ACC112 (cell line): ENCODE data around the gene THAP7.

ENCODE experiments used
- H2AFZ ChIP-seq: fragments of 200-600 bp; sonication (generic); one replicate; pipeline ENCODE4 v1.6.0; 2017; ENCODE audit warnings: antibody characterized with exemption, low read length; ENCODE audit not compliant: unreplicated experiment
- H3K27ac ChIP-seq: fragments of 200-600 bp; sonication (generic); 2 replicates; pipeline ENCODE4 v1.5.1; 2014; ENCODE audit warnings: low read depth, mild to moderate bottlenecking, antibody characterized with exemption, low read length, moderate library complexity
- H3K27me3 ChIP-seq: fragments of 200-600 bp; sonication (generic); 2 replicates; pipeline ENCODE4 v1.6.1; 2014; ENCODE audit warnings: mild to moderate bottlenecking, antibody characterized with exemption, low read length, moderate library complexity, mixed read lengths; ENCODE audit not compliant: insufficient read depth
- H3K36me3 ChIP-seq: fragments of 200-600 bp; sonication (generic); 2 replicates; pipeline ENCODE4 v1.6.1; 2016; ENCODE audit warnings: mild to moderate bottlenecking, antibody characterized with exemption, low read length, moderate library complexity, mixed read lengths; ENCODE audit not compliant: insufficient read depth
- H3K4me1 ChIP-seq: fragments of 200-600 bp; sonication (generic); one replicate; pipeline ENCODE4 v1.6.1; 2016; ENCODE audit warnings: low read length, mixed read lengths; ENCODE audit not compliant: insufficient read depth, unreplicated experiment, control insufficient read depth
- H3K4me3 ChIP-seq: fragments of 200-600 bp; sonication (generic); 2 replicates; pipeline ENCODE4 v1.5.1; 2014; ENCODE audit warnings: mild to moderate bottlenecking, low read depth, low read length
- H3K79me2 ChIP-seq: fragments of 200-600 bp; sonication (generic); one replicate; pipeline ENCODE4 v1.6.0; 2016; ENCODE audit warnings: low read length; ENCODE audit not compliant: control insufficient read depth, unreplicated experiment, insufficient read depth

THAP7 gene

GRCh38 chr22:20965104-20965887 lies 36.6 kb downstream of the THAP7 start:
- H3K36me3 ChIP-seq, result no peaks in the 10 kb centered on the region
- H3K79me2 ChIP-seq, result no peaks in the 10 kb centered on the region
- H2AFZ ChIP-seq, result no peak overlapping the region
- no peak overlapping the region for H3K27ac ChIP-seq
- H3K4me3 ChIP-seq, result peak overlapping the region; percentile 51; the same call in 1 of the 2 replicates
- no peaks in the 10 kb centered on the region for H3K4me1 ChIP-seq
- H3K27me3 ChIP-seq, result peaks cover 6% of the 10 kb centered on the region

- Histone ChIP-seq H3K27ac (no peak overlapping the region), H3K27me3 (peaks cover 6% of the 10 kb centered on the region), H3K36me3 (no peaks in the 10 kb centered on the region), H3K4me1 (no peaks in the 10 kb centered on the region), H3K79me2 (no peaks in the 10 kb centered on the region), H2AFZ (no peak overlapping the region), H3K4me3 (no peak overlapping the region)
Observed at GRCh38 chr22:20964799-20965103, 37.2 kb downstream of the THAP7 start.

DNA sequence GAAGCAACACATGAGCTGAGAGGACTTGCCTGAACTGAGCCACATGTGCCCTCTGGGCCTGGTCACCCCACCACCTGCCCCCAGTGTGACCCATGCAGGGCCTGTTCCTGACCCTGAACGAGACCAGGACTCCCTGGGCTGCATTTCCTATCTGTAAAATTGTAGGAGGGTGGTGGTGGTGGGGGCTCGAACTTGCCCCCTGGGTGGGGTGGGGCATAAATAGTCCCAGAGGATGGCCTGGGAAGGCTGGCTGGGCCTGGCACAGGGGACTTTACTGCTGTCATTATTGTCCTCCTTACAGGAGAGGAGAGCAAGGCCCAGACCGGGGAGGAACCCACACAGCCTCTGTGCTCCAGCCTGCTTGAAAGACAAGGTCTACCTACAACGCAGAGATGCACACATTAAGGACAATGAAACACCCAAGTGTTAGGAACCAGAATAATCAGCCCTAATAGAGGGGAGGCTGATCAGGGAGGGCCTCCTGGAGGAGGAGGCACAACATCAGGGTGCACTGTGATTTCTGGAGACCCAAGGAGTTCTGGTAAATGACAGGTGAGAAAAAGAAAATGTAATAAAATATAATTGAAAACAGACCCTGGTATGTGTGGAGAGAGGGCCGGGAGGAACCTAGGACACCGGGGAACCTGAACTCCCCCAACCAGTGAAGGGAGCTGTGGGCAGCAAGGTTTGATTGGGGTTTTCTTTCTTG lies 37.7 kb downstream of the THAP7 start:
- no peak overlapping the region for H2AFZ ChIP-seq
- no peak overlapping the region for H3K4me3 ChIP-seq
- H3K27ac ChIP-seq, result no peak overlapping the region
- no peaks in the 10 kb centered on the region for H3K4me1 ChIP-seq
- peaks cover 6% of the 10 kb centered on the region for H3K27me3 ChIP-seq
- no peaks in the 10 kb centered on the region for H3K36me3 ChIP-seq
- no peaks in the 10 kb centered on the region for H3K79me2 ChIP-seq

DNA sequence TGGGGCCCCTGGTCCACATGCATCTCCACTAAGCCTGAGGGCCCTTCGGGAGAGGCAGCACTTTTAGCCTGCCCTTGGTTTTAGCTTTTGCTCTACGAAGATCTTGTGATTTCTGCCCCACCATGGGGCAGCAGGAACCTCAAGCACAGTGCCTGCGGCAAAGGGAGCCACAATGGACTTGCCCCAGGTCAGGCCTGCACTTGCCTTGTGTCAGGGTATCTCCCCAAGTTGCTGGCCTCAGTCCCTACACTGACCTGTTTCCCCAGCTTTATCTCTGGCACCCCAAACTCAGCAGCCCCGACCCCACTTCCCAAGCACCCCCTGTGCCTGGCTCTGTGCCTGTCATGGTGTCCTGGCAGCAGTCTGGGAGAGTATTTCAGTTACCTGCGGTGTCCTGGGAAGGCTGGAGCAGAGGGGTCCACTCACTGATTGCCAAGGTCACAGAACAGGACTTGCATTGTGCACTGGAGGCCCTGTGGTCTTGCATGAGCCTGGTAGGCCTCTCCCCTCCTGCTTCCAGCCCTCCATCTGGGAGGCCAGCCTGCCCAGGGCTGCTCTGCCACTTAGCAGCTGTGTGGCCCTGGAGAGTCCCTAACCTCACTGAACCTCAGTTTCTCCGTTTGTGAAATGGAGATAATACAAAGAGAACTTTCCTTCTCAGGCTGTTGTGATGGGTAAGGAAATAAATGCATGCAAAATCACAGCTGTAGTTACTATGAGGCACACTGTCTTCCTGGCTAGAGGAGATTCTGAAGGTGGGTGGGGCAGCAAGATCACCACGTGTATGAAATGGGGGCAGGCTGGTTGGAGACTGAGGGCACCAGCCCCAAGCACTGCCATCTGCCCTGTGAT lies 38.5 kb downstream of the THAP7 start:
- H3K27me3 ChIP-seq, result peaks cover 6% of the 10 kb centered on the region
- H3K4me3 ChIP-seq, result no peak overlapping the region
- no peaks in the 10 kb centered on the region for H3K4me1 ChIP-seq
- H3K79me2 ChIP-seq, result no peaks in the 10 kb centered on the region
- no peak overlapping the region for H2AFZ ChIP-seq
- H3K36me3 ChIP-seq, result no peaks in the 10 kb centered on the region
- no peak overlapping the region for H3K27ac ChIP-seq

DNA sequence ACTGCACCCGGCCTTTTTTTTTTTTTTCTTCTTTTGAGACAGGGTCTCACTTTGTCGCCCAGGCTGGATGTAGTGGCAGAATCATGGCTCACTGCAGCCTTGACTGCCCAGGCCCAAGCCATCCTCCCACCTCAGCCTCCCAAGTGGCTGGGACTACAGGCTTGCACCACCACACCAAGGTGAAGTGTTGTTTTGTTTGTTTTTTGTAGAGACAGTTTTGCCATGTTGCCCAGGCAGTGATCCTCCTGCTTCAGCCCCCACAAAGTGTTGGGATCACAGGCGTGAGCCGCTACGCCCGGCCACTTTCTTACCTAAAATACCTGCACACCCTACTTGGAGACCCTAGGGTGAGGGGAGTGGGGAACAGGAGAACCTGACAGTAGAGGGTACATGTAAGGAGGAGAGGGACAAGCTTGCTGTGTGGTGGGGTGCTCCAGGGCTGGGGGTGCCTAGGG lies 39.4 kb downstream of the THAP7 start:
- H3K4me3 ChIP-seq, result no peak overlapping the region
- H3K36me3 ChIP-seq, result no peaks in the 10 kb centered on the region
- H3K27ac ChIP-seq, result no peak overlapping the region
- H3K27me3 ChIP-seq, result peaks cover 6% of the 10 kb centered on the region
- H3K4me1 ChIP-seq, result peaks cover 5% of the 10 kb centered on the region
- H2AFZ ChIP-seq, result no peak overlapping the region
- H3K79me2 ChIP-seq, result no peaks in the 10 kb centered on the region

GRCh38 chr22:20960609-20961008 lies 41.3 kb downstream of the THAP7 start:
- Histone ChIP-seq H3K27ac (no peak overlapping the region), H3K4me3 (no peak overlapping the region), H2AFZ (no peak overlapping the region), H3K27me3 (peaks cover 5% of the 10 kb centered on the region), H3K79me2 (no peaks in the 10 kb centered on the region), H3K4me1 (peaks cover 5% of the 10 kb centered on the region), H3K36me3 (no peaks in the 10 kb centered on the region)

GRCh38 chr22:20959578-20960461 lies 42.1 kb downstream of the THAP7 start:
- H3K27ac ChIP-seq, result no peak overlapping the region

DNA sequence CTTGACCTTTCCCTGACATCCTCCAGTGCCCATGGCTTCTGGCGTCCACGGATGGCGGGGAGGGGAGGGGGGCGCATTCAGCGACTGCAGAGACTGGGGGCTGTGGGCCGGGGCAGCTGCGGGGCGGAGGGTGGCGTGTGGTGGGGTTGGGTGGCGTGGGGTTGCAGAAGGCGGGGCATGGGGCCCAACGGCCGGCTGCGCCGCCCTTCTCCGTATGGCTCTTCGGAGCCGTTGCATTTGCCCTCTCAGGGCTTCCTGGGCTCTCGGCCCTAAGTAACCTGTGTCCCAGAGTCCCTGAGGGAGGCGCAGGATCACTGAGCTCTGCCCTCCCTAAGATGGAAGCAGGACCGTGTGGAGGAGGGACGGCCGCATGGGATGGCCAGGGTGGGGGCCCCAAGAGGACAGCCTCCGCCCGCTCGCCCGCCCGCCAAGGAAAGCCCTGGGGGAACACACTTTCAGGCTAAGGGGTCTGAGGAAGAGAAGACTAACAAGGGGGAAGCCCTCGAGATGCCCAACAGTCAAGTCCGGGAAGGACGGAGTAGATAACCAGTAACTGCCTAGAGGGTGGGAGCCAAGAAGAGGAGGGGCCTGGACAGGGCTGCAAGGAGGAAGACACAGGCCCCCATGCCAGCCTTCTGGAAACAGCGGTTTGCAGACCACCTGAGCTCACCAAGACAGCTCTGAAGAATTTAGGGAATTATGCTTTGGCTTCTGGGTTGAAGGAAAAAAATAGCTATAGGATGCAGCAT lies 44.1 kb downstream of the THAP7 start:
- H3K27me3 ChIP-seq, result no peaks in the 10 kb centered on the region
- H3K27ac ChIP-seq, result no peak overlapping the region
- H3K4me3 ChIP-seq, result peak overlapping the region; percentile 82
- H3K36me3 ChIP-seq, result no peaks in the 10 kb centered on the region
- peaks cover 5% of the 10 kb centered on the region for H3K4me1 ChIP-seq
- H2AFZ ChIP-seq, result no peak overlapping the region
- H3K79me2 ChIP-seq, result no peaks in the 10 kb centered on the region

More at GRCh38 chr22:20959578-20960461, 42.1 kb downstream of the THAP7 start:
- peaks cover 5% of the 10 kb centered on the region for H3K4me1 ChIP-seq
- no peaks in the 10 kb centered on the region for H3K36me3 ChIP-seq
- H3K4me3 ChIP-seq, result no peak overlapping the region
- no peaks in the 10 kb centered on the region for H3K79me2 ChIP-seq
- H2AFZ ChIP-seq, result no peak overlapping the region
- no peaks in the 10 kb centered on the region for H3K27me3 ChIP-seq

- Histone ChIP-seq H3K4me3 (peak overlapping the region; percentile 82), H3K27me3 (no peaks in the 10 kb centered on the region), H3K36me3 (no peaks in the 10 kb centered on the region), H2AFZ (peak overlapping the region; percentile 68), H3K4me1 (peaks cover 5% of the 10 kb centered on the region), H3K79me2 (no peaks in the 10 kb centered on the region), H3K27ac (no peak overlapping the region)
Observed at GRCh38 chr22:20957102-20957682, 44.7 kb downstream of the THAP7 start.
